ENCODE results near the gene TNIP2.
"Not testable (repeated sequence)": the region's sequence is repeated elsewhere in the genome, so short reads cannot be mapped to it uniquely, and the experiment has no call there.

TNIP2 gene

DNA sequence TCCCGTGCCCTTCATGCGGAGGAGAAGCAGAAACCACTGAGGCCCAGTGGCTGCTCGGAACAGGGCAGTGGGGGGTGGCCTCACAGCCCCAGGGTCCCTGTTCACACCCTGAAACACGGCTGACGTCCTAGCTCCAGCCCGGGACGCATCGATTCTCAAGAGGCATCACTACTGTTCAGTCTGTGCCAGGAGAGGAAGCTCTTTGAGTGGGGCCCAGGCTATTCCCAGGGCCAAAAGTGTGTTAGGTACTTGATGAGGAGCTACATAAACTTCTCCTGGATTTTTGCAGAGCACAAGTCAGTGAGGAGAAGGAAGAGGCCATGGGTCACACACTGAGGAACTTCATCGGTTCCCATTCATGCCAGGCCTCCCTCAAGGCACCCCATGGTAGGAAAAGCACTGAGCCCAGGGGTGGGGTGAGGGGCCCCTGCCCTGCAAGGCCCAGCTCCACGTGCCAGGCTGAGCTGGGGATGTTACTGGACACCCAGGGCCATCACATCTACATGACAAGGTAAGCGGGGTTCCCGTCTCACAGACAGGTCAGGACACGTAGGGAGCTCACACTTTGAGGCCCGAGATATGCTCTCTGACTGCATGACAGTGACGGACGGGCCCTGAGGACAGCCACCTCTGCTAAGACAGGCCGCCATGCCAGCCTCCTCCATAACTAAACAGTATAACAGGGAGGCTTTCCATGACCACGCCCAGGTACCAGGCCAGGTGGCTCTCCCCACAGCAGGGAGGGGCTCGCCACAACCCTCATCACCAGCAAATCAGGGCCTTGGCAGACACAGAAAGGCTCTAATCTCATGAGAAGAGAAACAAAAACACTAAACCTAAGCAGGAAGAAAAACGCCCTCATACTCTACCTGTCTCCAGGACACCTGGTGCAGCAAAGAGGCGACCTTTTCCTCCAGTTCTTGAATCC, 12.4 kb downstream of the TNIP2 start:
- DNase-seq = no peak

DNA sequence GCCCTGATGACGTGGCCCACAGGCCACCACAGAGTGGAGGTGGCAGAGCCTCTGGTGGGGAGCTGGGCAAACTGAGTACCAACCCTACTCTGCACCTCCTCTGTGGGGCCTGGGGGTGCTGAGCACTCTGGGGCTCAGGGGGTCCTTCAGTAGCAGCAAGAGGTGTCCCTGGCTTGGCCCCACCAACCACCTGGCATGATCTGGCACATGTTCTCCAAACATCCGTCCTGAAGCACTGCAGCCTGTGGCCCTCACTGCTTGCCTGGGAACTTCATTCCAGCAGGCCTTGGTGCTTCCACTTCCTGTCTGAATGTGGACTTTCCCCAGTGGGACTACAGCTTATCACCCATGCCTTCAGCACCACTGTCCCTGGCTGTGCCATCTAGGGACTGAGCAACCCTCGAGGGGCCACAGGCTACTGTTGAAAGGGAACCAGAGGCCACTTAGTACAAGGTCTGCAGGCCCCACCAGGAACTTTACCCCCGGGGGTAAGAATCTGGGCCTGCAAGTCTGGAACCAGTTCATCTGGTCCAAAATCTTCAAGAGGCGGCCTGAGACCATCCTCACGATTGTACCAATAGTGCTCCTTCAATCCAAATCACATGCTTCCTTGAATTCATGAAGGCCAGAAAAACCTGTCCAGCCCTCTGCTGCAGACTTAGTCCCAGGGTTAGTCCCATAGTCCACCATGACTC, 13.2 kb downstream of the TNIP2 start:
- no peak for DNase-seq

DNA sequence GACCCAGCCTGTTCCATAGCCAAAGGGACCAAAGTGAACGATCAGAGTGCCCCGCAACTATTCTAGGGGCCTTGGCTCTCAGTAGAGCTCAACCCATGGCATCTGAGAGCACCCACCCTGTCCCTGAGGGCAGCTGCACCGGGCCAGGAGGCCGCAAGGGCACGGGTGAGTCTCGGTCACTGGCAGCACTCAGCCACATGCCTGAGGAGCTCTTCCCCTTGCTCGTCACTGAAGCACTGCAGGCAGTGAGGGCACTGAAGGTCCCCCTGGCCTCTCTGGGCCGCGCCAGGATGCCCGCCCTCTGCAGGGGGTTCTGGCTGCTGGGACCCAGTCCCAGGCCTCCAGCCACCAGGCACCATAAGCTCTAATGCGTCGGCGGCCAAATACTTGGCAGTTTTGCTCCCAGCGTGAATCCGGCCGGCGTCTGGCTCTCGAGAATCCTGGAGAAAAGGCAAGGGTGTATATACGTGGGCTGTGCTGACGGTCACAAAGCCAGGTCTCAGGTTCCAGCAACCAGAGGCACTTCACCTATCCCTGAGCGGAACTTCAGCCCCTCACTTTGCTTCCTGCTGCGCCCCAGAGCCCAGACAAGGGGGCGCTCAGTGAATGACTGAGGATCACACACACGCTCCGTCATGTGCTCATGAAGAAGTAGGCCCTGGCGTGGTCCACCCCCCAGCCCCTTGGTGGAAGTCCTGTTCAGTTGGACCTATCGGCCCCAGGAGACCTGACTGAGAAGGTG, 13.9 kb downstream of the TNIP2 start:
- DNase-seq = no peak

DNA sequence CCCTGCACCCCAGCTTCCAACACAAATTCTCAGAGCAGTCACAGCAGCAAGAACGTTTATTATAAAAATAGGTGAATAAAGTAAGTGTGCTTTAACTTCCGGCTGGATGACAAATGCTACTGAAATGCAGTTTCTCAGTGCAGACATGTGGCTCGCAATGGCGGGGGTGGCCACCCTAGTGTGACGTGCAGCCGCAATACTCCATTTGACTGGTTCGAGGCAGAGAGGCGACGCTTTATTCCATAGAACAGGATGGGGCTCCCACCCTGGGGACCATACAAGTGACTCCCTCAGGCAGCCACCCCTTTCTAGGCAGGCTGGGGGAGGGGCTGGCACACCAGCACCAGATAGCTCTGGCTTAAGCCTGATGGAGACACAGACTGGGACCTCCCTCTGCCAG, 14.5 kb downstream of the TNIP2 start:
- no peak for DNase-seq

DNA sequence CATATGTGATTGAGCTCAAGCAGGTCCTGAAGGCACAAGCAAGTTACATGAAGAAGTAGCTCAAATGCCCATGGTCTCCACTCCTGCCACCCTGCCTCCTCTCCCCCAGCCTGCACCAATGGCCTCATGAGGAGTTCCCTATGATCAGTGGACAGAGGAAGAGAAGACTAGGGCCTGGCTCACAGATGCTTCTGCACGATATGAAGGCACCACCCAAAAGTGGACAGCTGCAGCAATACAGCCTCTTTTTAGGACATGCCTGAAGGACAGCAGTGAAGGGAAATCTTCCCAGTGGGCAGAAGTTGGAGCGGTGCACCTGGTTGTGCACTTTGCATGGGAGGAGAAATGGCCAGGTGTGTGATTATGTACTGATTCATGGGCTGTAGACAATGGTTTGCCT, 17.8 kb downstream of the TNIP2 start:
- not testable (repeated sequence) for DNase-seq

DNA sequence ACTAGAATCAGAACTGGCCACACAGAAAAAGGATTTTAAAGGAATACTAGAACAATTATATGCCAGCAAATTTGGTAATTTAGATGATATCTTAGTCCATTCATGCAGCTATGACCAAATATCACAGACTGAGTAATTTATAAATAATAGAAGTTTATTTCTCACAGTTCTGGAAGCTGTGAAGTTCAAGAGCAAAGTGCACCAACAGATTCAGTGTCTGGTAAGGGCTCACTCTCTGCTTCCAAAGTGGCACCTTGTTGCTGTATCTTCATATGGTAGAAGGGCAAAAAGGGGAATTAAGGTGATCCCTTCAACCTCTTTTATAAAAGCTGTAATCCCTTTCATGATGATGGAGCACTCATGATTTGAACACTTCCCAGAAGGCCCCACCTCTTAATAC, 20.3 kb downstream of the TNIP2 start:
- no peak for DNase-seq

DNA sequence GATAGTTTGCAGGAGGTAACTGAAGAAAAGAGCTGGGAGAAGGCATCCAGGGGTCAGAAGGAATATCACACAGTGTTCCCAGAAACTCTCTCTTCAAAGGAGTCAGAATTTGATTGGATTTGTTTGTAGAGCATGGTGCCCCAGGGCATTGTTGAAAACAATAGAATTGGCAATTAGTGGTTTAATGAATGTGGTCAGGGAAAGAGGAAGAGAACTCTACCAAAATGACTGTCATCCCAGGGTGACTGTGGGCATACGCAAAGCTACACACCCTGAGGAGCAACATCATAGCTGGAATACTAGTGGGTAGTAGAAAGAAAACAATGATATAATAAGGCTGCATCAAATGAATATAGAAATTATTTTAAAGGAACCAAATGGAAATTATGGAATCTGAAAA, 21.5 kb downstream of the TNIP2 start:
- DNase-seq = no peak

DNA sequence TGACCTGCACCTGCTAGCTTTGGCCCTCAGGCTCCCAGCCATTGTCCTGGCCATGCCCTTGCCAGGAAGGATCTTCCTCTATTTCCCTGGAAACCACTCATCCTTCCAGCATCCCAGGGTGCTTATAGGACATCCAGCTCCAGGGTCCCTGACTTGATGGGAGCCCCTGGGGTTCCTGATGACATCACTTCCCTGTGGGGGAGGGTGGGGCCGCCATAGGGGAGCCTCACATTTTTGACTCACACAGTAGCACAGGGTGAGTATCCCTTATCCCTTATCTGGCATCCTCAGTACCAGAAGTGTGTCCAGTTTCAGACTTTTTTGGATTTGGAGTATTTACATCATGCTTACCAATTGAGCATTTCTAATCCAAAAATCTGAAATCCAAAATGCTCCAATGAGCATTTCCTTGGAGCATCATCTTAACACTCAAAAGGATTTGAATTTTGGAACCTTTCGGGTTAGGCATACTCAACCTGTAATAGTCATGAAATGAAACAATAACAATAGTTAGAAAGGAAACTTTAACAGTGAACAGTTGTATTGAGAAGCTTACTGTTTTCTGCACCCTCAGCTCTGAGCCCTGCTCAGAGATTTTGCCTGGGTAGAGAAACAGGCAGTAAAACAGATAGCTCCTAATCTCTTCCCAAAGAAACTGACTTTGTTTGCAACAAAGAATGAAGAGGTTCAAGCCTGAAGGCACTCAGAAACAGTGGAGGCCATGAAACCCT, 22.1 kb downstream of the TNIP2 start:
- no peak for DNase-seq

DNA sequence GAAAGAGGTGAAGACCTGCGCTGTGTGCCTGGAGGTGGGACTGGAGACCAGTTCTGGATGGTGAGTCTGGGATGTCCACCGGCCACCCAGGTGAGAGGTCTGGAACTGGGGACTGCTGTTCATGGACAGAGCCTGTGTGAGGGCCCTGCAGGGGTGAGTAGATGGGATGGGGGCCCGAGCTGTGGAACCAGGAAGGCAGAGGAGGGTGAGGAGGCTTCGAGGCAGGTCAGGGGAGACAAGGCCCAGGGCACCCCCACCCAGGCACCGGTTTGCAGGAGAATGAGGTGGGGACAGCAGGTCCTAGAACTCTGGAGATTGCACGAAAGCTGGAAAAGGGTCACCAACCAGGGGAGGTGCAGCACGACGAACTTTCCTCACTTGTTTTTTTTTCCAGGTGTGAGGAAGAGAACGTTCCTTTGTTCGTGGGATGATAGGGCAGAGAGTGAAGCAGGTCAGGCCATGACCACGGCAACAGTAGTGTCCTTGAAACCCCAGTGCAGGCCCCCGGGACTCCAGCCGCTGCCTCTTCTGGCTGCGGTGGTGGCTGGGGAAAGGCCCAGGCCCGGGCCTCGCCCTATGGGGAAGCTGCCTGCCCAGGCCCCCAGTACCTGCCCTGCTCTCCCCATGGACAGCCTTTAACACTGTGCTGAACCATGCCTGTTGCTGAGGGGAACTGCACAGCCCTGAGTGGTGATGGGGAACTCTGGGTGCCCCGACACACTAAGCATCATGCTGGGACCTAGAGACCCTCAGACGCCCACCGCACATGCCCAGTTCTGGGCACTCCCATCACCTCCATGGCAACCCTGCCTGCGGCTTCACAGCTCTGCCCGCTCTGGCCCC, 22.9 kb downstream of the TNIP2 start:
- no peak for DNase-seq

DNA sequence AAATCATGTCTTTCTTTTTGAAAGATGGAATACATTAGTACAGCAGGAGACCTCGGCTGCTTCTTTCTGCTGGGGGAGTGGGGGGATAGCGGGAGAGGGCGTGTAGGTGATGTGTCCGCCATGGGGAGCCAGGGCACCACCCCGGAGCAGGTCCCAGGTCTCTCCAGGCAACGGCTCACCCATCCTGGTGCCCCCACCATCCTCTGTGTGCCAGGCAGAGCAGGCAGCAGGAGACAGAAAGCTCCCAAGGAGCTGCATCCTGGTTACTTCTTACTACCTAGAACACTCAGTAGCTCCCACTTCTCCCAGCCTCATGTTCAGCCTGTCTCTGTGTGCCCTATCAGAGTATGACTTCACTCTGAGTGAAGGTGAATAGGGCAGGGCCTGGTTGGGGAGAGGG, 23.6 kb downstream of the TNIP2 start:
- DNase-seq = no peak

DNA sequence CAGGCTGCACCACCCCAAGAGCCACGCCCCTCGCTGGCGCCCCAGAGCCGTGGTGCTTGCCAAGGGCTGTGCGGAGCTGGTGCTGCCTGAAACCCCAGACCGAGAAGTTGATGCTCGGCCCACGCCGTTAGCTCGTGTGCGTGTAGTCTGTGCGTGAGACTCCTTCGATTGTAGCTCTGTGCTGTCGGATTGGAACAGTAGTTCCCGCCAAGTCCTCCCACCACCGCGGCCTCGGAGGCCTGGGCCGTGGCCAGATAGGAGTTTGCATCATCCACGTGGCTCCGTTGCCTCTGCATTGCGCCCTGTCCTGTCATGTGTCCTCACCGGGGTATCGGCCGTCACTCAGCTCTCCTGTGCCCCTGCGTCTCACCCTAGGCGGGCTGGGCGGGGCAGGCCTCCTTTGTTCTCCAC, 24.2 kb downstream of the TNIP2 start:
- DNase-seq = no peak

DNA sequence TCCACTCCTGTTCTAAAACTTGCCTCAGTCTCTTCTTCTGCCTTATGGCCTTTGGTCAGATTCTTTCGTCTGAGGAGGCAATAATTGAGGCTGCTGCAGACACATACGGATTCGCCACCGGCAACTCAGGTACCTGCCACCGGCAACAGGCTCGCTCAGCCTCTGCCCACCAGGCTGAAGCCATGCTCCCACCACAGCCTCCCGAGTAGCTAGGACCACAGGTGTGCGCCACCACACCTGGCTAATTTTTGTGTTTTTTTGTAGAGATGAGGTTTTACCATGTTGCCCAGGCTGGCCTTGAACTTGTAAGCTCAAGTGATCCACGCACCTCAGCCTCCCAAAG, 26.6 kb downstream of the TNIP2 start:
- DNase-seq = no peak

DNA sequence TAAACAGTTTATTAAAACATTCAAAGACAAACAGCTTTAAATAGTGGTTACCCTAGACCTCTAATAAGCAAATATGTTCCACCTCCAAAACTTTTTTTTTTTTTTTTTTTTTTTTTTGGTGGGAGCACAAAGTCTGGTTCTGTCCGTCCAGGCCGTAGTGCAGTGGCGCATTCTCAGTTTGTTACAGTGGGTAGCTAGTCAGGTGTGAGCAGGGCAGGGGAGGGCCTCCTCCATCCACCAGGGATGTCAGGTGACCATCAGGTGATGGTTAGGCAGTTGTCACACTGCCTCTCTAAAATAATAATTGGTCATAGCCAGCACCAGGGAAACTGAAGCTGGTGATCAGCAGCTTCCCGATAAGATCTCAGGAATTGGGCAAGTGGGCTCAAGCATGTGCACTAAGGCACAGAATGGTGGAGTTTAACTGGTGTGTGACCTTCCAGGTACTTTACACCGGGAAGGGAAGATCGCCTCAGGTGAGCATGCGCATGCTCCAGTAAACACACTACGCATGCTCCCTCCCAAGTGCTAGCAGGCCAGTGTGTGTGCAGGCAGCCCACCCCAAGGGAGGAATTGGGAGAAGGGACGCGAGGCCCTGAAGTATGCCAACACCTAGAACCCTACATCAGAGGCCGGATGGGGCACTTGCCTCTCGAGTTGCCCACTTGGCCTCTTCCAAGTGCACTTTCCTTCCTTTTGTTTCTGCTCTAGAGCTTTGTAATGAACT, 27.2 kb downstream of the TNIP2 start:
- no peak for DNase-seq

DNA sequence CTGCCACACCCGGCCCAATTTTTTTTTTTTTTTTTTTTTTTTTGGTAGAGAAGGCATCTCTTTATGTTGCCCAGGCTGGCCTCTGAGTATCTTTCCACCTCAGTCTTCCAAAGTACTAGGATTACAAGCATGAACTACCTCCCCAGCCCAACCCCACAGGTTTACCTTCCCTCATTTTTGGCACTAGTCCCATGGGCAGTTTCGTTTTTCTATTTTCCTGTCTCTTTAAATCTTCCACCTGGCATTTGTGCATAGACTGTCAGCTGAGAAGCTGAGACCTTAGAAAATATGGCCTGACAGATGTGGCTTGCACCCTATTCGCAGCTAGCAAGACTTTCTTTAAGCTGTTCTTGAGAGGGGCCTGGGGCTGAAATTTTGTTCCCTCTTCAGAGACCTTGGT, 27.9 kb downstream of the TNIP2 start:
- DNase-seq = no peak

DNA sequence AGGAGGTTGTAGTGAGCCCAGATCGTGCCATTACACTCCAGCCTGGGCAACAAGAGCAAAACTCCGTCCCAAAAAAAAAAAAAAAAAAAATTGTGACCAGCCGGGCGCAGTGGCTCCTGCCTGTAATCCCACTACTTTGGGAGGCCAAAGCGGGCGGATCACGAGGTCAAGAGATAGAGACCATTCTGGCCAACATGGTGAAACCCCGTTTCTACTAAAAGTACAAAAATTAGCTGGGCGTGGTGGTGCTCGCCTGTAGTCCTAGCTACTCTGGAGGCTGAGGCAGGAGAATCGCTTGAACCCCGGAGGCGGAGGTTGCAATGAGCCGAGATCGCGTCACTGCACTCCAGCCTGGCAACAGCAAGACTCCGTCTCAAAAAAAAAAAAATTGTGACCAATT, 29.3 kb downstream of the TNIP2 start:
- DNase-seq = not testable (repeated sequence)

DNA sequence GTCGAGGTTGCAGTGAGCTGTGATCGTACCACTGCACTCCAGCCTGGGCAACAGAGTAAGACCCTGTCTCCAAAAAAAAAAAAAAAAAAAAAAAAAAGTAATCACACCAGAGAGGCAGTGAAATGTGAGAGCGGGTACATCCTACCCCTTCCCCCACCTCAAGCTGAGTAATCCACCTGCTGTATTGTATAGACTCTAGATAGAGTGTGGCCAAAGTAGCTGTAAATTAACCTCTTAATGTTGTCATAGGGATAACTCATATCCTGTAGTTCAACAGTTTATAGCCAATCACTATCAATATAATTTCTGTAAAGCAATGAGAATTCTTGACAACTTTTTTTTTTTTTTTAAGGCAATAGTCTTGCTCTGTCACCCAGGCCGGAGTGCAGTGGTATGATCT, 30.8 kb downstream of the TNIP2 start:
- DNase-seq = no peak

DNA sequence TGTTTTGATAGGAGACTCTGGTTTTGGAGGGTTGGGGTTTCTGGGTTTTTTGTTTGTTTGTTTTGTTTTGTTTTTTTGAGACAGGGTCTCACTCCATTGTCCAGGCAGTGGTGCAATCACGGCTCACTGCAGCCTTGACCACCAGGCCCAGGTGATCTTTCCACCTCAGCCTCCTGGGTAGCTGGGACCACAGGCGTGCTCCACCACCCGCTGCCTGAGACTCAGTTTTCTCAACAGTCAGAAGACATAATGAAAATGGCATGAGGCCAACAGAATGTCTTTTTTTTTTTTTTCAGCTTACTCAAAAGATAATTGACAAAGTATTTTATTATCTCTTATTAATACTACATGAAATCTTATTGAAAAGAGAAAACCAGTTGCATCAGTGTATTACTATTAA, 32.4 kb downstream of the TNIP2 start:
- DNase-seq = no peak

DNA sequence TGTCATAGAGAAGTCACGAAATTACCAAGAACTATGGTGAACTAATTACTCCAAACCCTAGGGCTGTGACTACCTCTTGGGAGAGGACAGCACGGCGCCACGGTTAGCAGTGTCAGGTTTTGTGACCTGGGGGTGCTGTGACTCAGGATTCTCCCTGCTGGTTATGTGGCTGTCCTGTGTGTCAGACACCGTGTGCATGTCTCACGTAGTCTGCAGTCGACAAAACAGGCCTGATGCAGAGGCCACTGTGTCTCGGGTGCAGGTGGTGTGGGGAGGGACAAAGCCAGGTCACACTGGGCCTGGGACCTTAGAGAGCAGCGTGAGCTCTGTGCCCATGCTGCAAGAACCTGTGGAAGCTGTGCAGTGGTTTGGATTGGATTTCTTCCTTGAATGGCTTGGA, 34.1 kb downstream of the TNIP2 start:
- DNase-seq = peak; percentile 25

DNA sequence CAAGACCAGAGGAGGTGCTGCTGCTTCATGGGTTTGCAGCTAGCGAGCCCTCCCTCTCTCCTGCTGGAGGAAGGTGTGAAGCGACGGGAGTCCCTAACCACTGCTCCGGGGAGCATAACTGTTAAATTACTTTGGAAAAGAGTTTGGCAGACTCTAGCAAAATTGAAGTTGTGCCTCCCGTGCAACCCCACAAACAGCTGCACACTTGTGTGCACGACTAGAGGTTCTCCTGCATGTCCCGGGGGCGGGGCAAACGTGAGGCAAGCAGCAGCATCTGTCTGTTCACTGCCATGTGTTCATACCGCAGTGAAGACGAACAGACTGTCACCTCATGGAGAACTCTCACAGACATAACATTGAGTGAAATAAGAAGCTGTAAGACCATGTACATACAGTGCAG, 34.5 kb downstream of the TNIP2 start:
- no peak for DNase-seq

DNA sequence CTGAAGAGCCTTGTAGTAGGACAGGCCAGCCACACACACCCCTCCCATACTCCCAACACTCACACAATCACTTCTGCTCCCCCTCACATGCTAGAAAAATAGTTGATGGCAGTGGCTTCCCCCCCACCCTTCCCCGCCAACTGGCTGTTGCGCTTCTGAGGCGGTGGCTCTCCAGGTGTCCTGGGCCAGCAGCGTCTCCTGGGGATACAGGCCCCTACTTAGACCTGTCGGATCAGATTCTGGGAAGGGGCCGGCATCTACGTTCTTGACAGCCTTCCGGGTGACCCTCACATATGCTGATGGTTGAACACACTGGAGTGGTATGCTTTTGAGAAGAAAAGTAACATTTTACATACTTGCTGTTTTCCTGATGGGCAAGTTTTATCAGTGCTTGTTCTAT, 39.9 kb downstream of the TNIP2 start:
- no peak for DNase-seq

DNA sequence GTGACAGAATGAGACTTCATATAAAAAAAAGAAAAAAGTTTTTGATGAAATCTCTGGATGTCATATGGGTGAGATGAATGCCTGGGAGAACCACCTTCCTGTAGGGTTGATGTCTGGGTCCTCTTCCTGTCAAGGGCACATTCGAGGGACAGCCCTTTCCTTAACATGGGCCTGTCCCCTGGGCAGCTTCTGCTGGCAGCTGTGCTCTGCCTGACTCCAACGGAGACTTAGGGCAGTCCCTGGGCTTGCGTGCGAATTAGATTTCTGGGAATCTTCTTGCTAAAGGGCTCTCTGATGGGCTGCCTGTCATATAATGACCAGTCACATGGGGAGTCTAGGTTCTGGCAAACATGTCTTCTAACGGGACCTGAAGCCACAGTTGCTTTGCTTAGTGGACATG, 40.7 kb downstream of the TNIP2 start:
- no peak for DNase-seq

DNA sequence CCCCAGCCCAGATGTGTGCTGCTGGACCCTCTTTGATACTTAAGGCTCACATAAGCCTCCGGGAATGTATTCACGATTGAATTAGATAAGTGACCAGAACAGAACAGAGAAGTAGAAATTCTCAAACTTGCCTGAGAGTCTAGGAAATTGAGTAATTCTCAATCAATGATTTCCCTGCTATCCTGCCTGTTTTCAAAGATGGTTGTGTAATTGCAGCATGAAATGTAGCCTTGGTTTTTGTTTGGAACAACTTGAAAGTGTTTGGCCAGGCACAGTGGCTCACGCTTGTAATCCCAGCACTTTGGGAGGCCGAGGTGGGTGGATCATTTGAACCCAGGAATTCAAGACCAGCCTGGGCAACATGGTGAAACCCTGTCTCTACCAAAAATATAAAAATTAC, 41.2 kb downstream of the TNIP2 start:
- DNase-seq = no peak

All from activated CD4-positive, alpha-beta T cell treated with anti-CD3 and anti-CD28 coated beads for 48 hours (primary cell).